Endodermal cell (in vitro differentiated cells): ENCODE results near the gene STX18. TPM values are rescaled to one million over a fixed set of nuclear protein-coding genes. Genes with fewer than 3 reads are reported as not detected.

Source experiments
- DNase-seq: peaks from one replicate; pipeline ENCODE4 v3.0.0-alpha.2; 2017
- H3K27ac ChIP-seq: 2 replicates; pipeline ENCODE4 v1.5.1; 2013; ENCODE audit warnings: mild to moderate bottlenecking, low read depth, low read length, moderate library complexity
- H3K27me3 ChIP-seq: 2 replicates; pipeline ENCODE4 v1.6.1; 2013; ENCODE audit warnings: mild to moderate bottlenecking, low read length, moderate library complexity; ENCODE audit not compliant: insufficient read depth, control insufficient read depth, poor library complexity, severe bottlenecking
- H3K36me3 ChIP-seq: 2 replicates; pipeline ENCODE4 v1.7.0; 2013; ENCODE audit warnings: mild to moderate bottlenecking, low read length, moderate library complexity; ENCODE audit not compliant: control insufficient read depth, insufficient read depth
- H3K4me1 ChIP-seq: one replicate; pipeline ENCODE4 v1.7.0; 2013; ENCODE audit warnings: low read length; ENCODE audit not compliant: control insufficient read depth, insufficient read depth
- H3K4me3 ChIP-seq: 2 replicates; pipeline ENCODE4 v1.5.1; 2013; ENCODE audit warnings: mild to moderate bottlenecking, low read length, moderate library complexity
- H3K9ac ChIP-seq: 2 replicates; pipeline ENCODE4 v1.6.1; 2013; ENCODE audit warnings: mild to moderate bottlenecking, low read length, moderate library complexity; ENCODE audit not compliant: poor library complexity, severe bottlenecking; ENCODE audit errors: extremely low read depth
- H3K9me3 ChIP-seq: 2 replicates; pipeline ENCODE4 v1.6.1; 2013; ENCODE audit warnings: mild to moderate bottlenecking, low read length, moderate library complexity; ENCODE audit not compliant: control insufficient read depth
- H3K27ac Mint-ChIP-seq: 2 replicates; pipeline ENCODE4 v1.8.0; 2020; ENCODE audit warnings: mixed read lengths
- H3K27me3 Mint-ChIP-seq: 2 replicates; pipeline ENCODE4 v1.8.0; 2021; ENCODE audit warnings: mild to moderate bottlenecking, mixed read lengths; ENCODE audit not compliant: insufficient read depth
- H3K36me3 Mint-ChIP-seq: 2 replicates; pipeline ENCODE4 v1.8.0; 2020; ENCODE audit warnings: low read depth, mixed read lengths
- H3K4me1 Mint-ChIP-seq: 2 replicates; pipeline ENCODE4 v1.8.0; 2020; ENCODE audit warnings: mixed read lengths
- H3K4me3 Mint-ChIP-seq: 2 replicates; pipeline ENCODE4 v1.8.0; 2020; ENCODE audit warnings: mild to moderate bottlenecking, moderate library complexity, mixed read lengths
- H3K9me3 Mint-ChIP-seq: 2 replicates; pipeline ENCODE4 v1.8.0; 2020; ENCODE audit warnings: mild to moderate bottlenecking, mixed read lengths
- WGBS, 2 experiments: methylation state at CpG; one replicate each; pipeline versions ENCODE4 v1.1.5 to v1.1.7; 2013; ENCODE audit warnings: missing lambda C conversion rate in 2 of 2, mixed read lengths in 1 of 2; ENCODE audit not compliant: insufficient coverage in 1 of 2, insufficient read length in 1 of 2; 5-methylcytosine and 5-hydroxymethylcytosine counted together
- total RNA-seq, 2 donors: library from RNA; stranded (reverse); fragmentation: NEBNext Ultra II Directional in 1 of 2; extraction: Animal tissue kit (Norgen Biotek cat#: 25700) in 1 of 2; gene quantifications; 2 replicates in 1 of 2; 3 replicates in 1 of 2; pipeline ENCODE4 v1.2.1, GENCODE V29; 2021
- TF ChIP-seq, protein P1 (sequence below): fragments of 200-600 bp; sonication (generic); conservative IDR thresholded peaks from 2 replicates; pipeline ENCODE4 v1.5.0; 2021; ENCODE audit warnings: antibody characterized with exemption, mild to moderate bottlenecking

Gene STX18
- total RNA-seq, 2 donors from 2014 or later: 26.9 to 33.3 TPM

DNA sequence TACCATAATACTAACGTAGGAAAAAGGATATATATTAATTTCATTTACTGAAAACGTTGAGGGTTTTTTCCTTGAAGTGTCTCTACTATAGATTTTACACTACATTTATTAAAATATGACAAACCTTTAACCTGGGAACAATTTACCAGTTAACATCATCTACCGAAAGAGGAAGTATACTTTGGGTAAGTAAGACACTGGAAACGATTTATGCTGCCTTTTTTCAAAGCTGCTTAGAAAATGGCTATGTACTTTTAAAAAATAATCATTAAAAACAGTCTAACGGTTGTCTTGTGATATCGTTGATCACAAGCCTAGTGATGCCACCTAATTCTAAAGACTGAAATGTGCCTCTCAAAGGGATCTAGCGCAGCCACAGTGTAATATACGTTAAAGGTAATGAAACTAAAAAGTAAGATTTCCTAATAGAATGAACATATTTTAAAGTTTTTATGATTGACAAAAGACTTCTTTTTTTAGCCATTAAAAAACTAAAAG is 50.4 kb downstream of the STX18 start:
- Mint-ChIP-seq H3K36me3 (no peaks in the 10 kb centered on the region), H3K27me3 (no peaks in the 10 kb centered on the region), H3K27ac (no peak overlapping the region), H3K4me3 (no peak overlapping the region), H3K4me1 (no peaks in the 10 kb centered on the region), H3K9me3 (no peaks in the 10 kb centered on the region)
- H3K36me3 ChIP-seq: no peaks in the 10 kb centered on the region
- no peaks in the 10 kb centered on the region for H3K9me3 ChIP-seq
- TF ChIP-seq, protein P1, sequence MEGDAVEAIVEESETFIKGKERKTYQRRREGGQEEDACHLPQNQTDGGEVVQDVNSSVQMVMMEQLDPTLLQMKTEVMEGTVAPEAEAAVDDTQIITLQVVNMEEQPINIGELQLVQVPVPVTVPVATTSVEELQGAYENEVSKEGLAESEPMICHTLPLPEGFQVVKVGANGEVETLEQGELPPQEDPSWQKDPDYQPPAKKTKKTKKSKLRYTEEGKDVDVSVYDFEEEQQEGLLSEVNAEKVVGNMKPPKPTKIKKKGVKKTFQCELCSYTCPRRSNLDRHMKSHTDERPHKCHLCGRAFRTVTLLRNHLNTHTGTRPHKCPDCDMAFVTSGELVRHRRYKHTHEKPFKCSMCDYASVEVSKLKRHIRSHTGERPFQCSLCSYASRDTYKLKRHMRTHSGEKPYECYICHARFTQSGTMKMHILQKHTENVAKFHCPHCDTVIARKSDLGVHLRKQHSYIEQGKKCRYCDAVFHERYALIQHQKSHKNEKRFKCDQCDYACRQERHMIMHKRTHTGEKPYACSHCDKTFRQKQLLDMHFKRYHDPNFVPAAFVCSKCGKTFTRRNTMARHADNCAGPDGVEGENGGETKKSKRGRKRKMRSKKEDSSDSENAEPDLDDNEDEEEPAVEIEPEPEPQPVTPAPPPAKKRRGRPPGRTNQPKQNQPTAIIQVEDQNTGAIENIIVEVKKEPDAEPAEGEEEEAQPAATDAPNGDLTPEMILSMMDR: no peak
- no peak overlapping the region for H3K9ac ChIP-seq
- no peaks in the 10 kb centered on the region for H3K27me3 ChIP-seq
- no peaks in the 10 kb centered on the region for H3K4me1 ChIP-seq
- H3K27ac ChIP-seq: no peak overlapping the region
- H3K4me3 ChIP-seq: no peak overlapping the region
- DNase-seq: no peak
- WGBS, 2 experiments: 89 to 92% methylated on average over 3 to 6 of the region's 8 CpGs

GRCh38 chr4:4490816-4491215 is 51.0 kb downstream of the STX18 start:
- no peak for DNase-seq
- H3K4me3 ChIP-seq: no peak overlapping the region
- no peak overlapping the region for H3K9ac ChIP-seq
- TF ChIP-seq, protein P1: no peak
- no peak overlapping the region for H3K4me3 Mint-ChIP-seq
- H3K4me1 ChIP-seq: no peaks in the 10 kb centered on the region
- no peaks in the 10 kb centered on the region for H3K4me1 Mint-ChIP-seq
- H3K27ac Mint-ChIP-seq: no peak overlapping the region
- H3K9me3 ChIP-seq: no peaks in the 10 kb centered on the region
- no peak overlapping the region for H3K27ac ChIP-seq
- H3K36me3 ChIP-seq: no peaks in the 10 kb centered on the region
- H3K9me3 Mint-ChIP-seq: no peaks in the 10 kb centered on the region
- 96 to 100% methylated on average over 3 to 5 of the region's 5 CpGs for WGBS, 2 experiments
- no peaks in the 10 kb centered on the region for H3K27me3 ChIP-seq
- H3K36me3 Mint-ChIP-seq: no peaks in the 10 kb centered on the region
- no peaks in the 10 kb centered on the region for H3K27me3 Mint-ChIP-seq

- Histone ChIP-seq H3K36me3 (no peaks in the 10 kb centered on the region), H3K4me1 (no peaks in the 10 kb centered on the region), H3K9ac (no peak overlapping the region), H3K4me3 (no peak overlapping the region), H3K27ac (no peak overlapping the region), H3K9me3 (no peaks in the 10 kb centered on the region), H3K27me3 (no peaks in the 10 kb centered on the region)
- no peaks in the 10 kb centered on the region for H3K4me1 Mint-ChIP-seq
- no peak overlapping the region for H3K27ac Mint-ChIP-seq
- DNase-seq: no peak
- no peaks in the 10 kb centered on the region for H3K36me3 Mint-ChIP-seq
- no peaks in the 10 kb centered on the region for H3K27me3 Mint-ChIP-seq
- H3K4me3 Mint-ChIP-seq: no peak overlapping the region
- 95 to 96% methylated on average over 2 to 3 of the region's 3 CpGs for WGBS, 2 experiments
- no peaks in the 10 kb centered on the region for H3K9me3 Mint-ChIP-seq
- TF ChIP-seq, protein P1: no peak
Measured at GRCh38 chr4:4490041-4490440, 51.8 kb downstream of the STX18 start.
